GM12892 (cell line): ENCODE data around the gene CDHR3.

Experiments
- POLR2A ChIP-seq: IDR thresholded peaks from 2 replicates; pipeline ENCODE4 v1.6.1; 2011; ENCODE audit warnings: low read depth, low read length, control low read depth
- POLR2AphosphoS5 ChIP-seq: IDR thresholded peaks from 2 replicates; pipeline ENCODE4 v1.6.1; 2011; ENCODE audit warnings: low read depth, low read length, control low read depth
- TAF1 ChIP-seq: IDR thresholded peaks from 2 replicates; pipeline ENCODE4 v1.6.1; 2011; ENCODE audit warnings: low read depth, mild to moderate bottlenecking, control low read depth, low read length, borderline replicate concordance

DNA sequence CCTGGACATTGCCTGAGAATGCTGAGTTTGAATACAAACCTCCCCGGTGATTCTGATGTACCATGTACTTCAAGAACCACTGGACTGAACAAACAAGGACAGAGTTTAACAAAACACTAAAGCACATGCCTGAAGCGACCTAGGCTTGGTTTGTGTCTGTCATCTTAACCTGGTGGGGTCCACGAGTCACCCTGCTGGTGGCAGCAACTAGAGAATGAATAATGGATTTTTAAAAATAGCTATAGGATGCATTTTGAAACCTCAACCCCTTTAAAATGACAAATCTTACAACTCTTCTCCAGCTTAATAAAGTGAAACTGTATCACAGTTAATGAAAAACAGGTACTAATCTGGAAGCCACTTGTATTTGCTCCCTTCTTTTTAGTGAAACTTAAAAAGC is 25.2 kb downstream of the CDHR3 start:
- TF ChIP-seq POLR2A (no peak), TAF1 (no peak), POLR2AphosphoS5 (no peak)
